ENCODE results near the gene DGAT2. TPM values are rescaled to one million over a fixed set of nuclear protein-coding genes. Genes with fewer than 3 reads are reported as not detected.

Gene DGAT2
- total RNA-seq, 1 donor from 2014 or later: 2.6 TPM

- TF ChIP-seq CTCF (IDR thresholded peaks at IDR 0.05; ENCODE audit: insufficient read depth, low read length, severe bottlenecking): no peak
- H3K4me3 ChIP-seq (ENCODE audit: low read depth, low read length): no peak overlapping the region
- H3K27me3 ChIP-seq (ENCODE audit: control insufficient read depth, insufficient read depth, low read length): no peaks in the 10 kb centered on the region
- FAIRE-seq (no peak), DNase-seq (ENCODE audit: low read depth) (no peak)
- no peaks in the 10 kb centered on the region for H3K36me3 ChIP-seq (ENCODE audit: control insufficient read depth, insufficient read depth, low read length)
These were observed 59.0 kb downstream of the DGAT2 start for GRCh38 chr11:75827562-75827961.

- Histone ChIP-seq H3K27me3 (ENCODE audit: control insufficient read depth, insufficient read depth, low read length) (no peaks in the 10 kb centered on the region), H3K36me3 (ENCODE audit: control insufficient read depth, insufficient read depth, low read length) (no peaks in the 10 kb centered on the region), H3K4me3 (ENCODE audit: low read depth, low read length) (no peak overlapping the region)
- no peak for TF ChIP-seq CTCF (IDR thresholded peaks at IDR 0.05; ENCODE audit: insufficient read depth, low read length, severe bottlenecking)
- DNase-seq (ENCODE audit: low read depth) (no peak), FAIRE-seq (no peak)
These were observed 63.4 kb downstream of the DGAT2 start for GRCh38 chr11:75831915-75832502.

DNA sequence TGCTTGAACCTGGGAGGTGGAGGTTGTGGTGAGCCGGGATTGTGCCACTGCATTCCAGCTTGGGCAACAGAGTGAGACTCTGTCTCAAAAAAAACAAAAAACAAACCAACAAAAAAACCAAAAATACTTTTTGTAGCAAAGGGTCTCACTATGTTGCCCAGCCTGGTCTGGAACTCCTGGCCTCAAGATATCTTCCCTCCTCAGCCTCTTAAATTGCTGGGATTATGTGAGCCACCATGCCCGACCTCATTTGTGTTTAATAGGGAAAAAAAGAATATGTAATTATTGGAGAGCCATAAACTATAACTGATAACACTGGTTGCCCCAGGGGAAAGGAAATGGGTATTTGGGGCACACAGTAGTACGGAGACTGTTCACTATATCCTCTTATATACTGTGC lies 66.2 kb downstream of the DGAT2 start:
- Histone ChIP-seq H3K4me3 (ENCODE audit: low read depth, low read length) (no peak overlapping the region), H3K36me3 (ENCODE audit: control insufficient read depth, insufficient read depth, low read length) (no peaks in the 10 kb centered on the region), H3K27me3 (ENCODE audit: control insufficient read depth, insufficient read depth, low read length) (no peaks in the 10 kb centered on the region)
- TF ChIP-seq CTCF (IDR thresholded peaks at IDR 0.05; ENCODE audit: insufficient read depth, low read length, severe bottlenecking): no peak
- DNase-seq (ENCODE audit: low read depth) (no peak), FAIRE-seq (no peak)

DNA sequence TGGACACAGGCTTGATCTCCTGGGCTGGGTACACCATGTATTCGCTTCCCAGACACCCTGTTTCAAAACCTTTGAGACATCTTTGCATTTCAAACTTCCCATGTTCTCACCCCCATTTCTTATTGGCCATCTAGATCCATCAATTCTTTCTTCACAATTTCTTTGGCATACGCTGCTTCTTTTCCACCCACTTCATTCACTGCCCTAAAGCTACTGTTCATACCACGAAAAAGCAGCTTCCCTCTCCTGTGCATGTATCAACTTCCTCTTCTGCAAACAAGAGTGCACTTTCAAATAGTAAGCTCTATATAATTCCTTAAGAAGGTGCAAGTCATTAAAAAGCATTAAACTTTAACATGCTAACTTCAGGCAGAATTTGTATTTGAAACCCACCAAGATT lies 67.8 kb downstream of the DGAT2 start:
- H3K36me3 ChIP-seq (ENCODE audit: control insufficient read depth, insufficient read depth, low read length): no peaks in the 10 kb centered on the region
- no peak for TF ChIP-seq CTCF (IDR thresholded peaks at IDR 0.05; ENCODE audit: insufficient read depth, low read length, severe bottlenecking)
- no peak for FAIRE-seq

DNA sequence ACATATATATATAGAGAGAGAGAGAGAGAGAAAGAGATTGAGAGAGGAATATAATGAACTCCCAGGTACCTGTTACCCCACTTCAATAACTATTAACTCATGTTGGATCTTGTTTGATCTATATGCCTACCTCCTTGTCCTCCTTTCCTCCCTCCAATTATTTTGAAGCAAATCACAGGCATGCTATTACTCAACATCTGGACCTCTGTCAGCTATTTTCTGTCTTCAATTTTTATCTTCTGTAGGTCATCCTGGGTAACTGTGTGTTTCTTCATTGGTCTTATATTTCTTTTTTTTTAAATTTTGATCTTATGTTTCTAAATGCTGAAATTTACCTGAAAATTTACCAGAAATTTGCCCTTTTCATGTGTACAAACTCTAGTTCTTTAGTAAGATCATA lies 71.3 kb downstream of the DGAT2 start:
- no peak for FAIRE-seq
- Histone ChIP-seq H3K4me3 (ENCODE audit: low read depth, low read length) (no peak overlapping the region), H3K36me3 (ENCODE audit: control insufficient read depth, insufficient read depth, low read length) (no peaks in the 10 kb centered on the region)

More for the DNA sequence above, 67.8 kb downstream of the DGAT2 start:
- no peak for DNase-seq (ENCODE audit: low read depth)
- H3K4me3 ChIP-seq (ENCODE audit: low read depth, low read length): no peak overlapping the region
- no peaks in the 10 kb centered on the region for H3K27me3 ChIP-seq (ENCODE audit: control insufficient read depth, insufficient read depth, low read length)

More for the DNA sequence above, 71.3 kb downstream of the DGAT2 start:
- DNase-seq (ENCODE audit: low read depth): peak; percentile 17
- TF ChIP-seq CTCF (IDR thresholded peaks at IDR 0.05; ENCODE audit: insufficient read depth, low read length, severe bottlenecking): no peak
- H3K27me3 ChIP-seq (ENCODE audit: control insufficient read depth, insufficient read depth, low read length): no peaks in the 10 kb centered on the region
